SIG-M5 (cell line): ENCODE data around the gene HOXA5.

Experiments
- DNase-seq: peaks from one replicate; lab custom pipeline; 2025; lab: John Stamatoyannopoulos, UW

HOXA5 gene

GRCh38 chr7:27170426-27171324, 27.2 kb upstream of the HOXA5 start:
- DNase-seq, result no peak

- no peak for DNase-seq
These were observed 26.4 kb upstream of the HOXA5 start for GRCh38 chr7:27169658-27170425.

GRCh38 chr7:27168265-27168947, 24.9 kb upstream of the HOXA5 start:
- no peak for DNase-seq

GRCh38 chr7:27167916-27168264, 24.4 kb upstream of the HOXA5 start:
- DNase-seq, result no peak

- DNase-seq, result no peak
These were observed 23.3 kb upstream of the HOXA5 start for GRCh38 chr7:27166531-27167505.

- DNase-seq, result no peak
These were observed 22.6 kb upstream of the HOXA5 start for GRCh38 chr7:27165996-27166530.

GRCh38 chr7:27165089-27165995, 21.9 kb upstream of the HOXA5 start, which contains the start of gene HOXA9:
Gene HOXA9, minus strand, starts transcription at chr7:27165537. Its CDS starts 80 bp downstream, at chr7:27165457.
- DNase-seq, result no peak

GRCh38 chr7:27164367-27165088, 21.0 kb upstream of the HOXA5 start:
- no peak for DNase-seq

GRCh38 chr7:27164045-27164366, 20.5 kb upstream of the HOXA5 start:
- DNase-seq, result no peak

GRCh38 chr7:27163288-27164044, 20.0 kb upstream of the HOXA5 start:
- no peak for DNase-seq

- DNase-seq, result no peak
These were observed 19.2 kb upstream of the HOXA5 start for GRCh38 chr7:27162561-27163287.

GRCh38 chr7:27161721-27162560, 18.5 kb upstream of the HOXA5 start:
- no peak for DNase-seq

- DNase-seq, result no peak
These were observed 17.8 kb upstream of the HOXA5 start for GRCh38 chr7:27161214-27161720.

GRCh38 chr7:27160546-27161213, 17.2 kb upstream of the HOXA5 start:
- DNase-seq, result no peak

GRCh38 chr7:27160145-27160545, 16.7 kb upstream of the HOXA5 start:
- DNase-seq, result no peak
